Ovary (tissue), 9 donors: Measurements from ENCODE around the gene PTPRK. TPM values are rescaled to one million over a fixed set of nuclear protein-coding genes. Genes with fewer than 3 reads are reported as not detected.

Source experiments
- DNase-seq, 5 donors: peaks; one replicate each; pipeline ENCODE4 v3.0.0-alpha.2; 2019 to 2020
- H3K27ac ChIP-seq, 2 donors: fragments of 200-600 bp; one replicate each; pipeline versions ENCODE4 v1.5.1 to v1.8.0; 2019 to 2022
- H3K27me3 ChIP-seq: fragments of 200-600 bp; one replicate; pipeline ENCODE4 v1.8.0; 2022
- H3K36me3 ChIP-seq: fragments of 200-600 bp; sonication (generic); one replicate; pipeline ENCODE4 v1.5.1; 2019
- H3K4me1 ChIP-seq: one replicate; pipeline ENCODE4 v1.8.1; 2013; ENCODE audit warnings: mild to moderate bottlenecking, moderate library complexity; ENCODE audit not compliant: insufficient read depth
- H3K4me3 ChIP-seq: fragments of 200-600 bp; sonication (generic); one replicate; pipeline ENCODE4 v1.5.1; 2017
- H3K9me3 ChIP-seq, 2 donors: fragments of 200-600 bp in 1 of 2; sonication (generic) in 1 of 2; one replicate each; pipeline versions ENCODE4 v1.5.1 to v1.8.1; 2013 to 2019; ENCODE audit warnings: mild to moderate bottlenecking in 1 of 2, moderate library complexity in 1 of 2
- EP300 ChIP-seq: sonication (generic); formaldehyde crosslinking; IDR thresholded peaks from one replicate; pipeline ENCODE4 v1.6.1; 2017; ENCODE audit warnings: antibody characterized with exemption
- POLR2A ChIP-seq: fragments of 450-650 bp; IDR thresholded peaks from one replicate; pipeline ENCODE4 v1.6.1; 2017; ENCODE audit warnings: antibody characterized with exemption, mild to moderate bottlenecking, moderate library complexity
- WGBS, 3 donors: extraction: QIAGEN DNeasy Blood & Tissue Kit in 1 of 3; methylation state at CpG; one replicate each; pipeline versions ENCODE4 v1.1.5 to v1.1.7; 2013 to 2017; 5-methylcytosine and 5-hydroxymethylcytosine counted together
- intact Hi-C, 4 donors: fragments of 100-400 bp; cut with DNase I; formaldehyde crosslinking; loops; one replicate each; pipeline versions ENCODE4 v1.11.0 to v1.15.1; 2022 to 2023
- polyA plus RNA-seq, 2 donors: library from polyadenylated mRNA; stranded (reverse); fragments of 200-250 nt in 1 of 2; fragments of 350-450 nt in 1 of 2; fragmentation: Illumina TruSeq in 1 of 2; extraction: RNeasy Lipid Tissue Mini Kit (QIAGEN cat#74804) in 1 of 2; gene quantifications; one replicate each; pipeline ENCODE4 v1.2.3, GENCODE V29; 2013 to 2014
- total RNA-seq, 7 donors: library from RNA; depleted of rRNA in 2 of 7; stranded (reverse); fragments of >200 nt in 2 of 7; fragmentation: NEBNext Ultra II Directional in 3 of 7; extraction: Animal tissue kit (Norgen Biotek cat#: 25700) in 3 of 7; gene quantifications; one replicate each; pipeline versions ENCODE4 v1.1.0 to v1.2.4, GENCODE V29; 2016 to 2023
- TF ChIP-seq, protein P1 (sequence below), 3 donors: fragments of 450-650 bp in 2 of 3; fragments of 200-600 bp in 1 of 3; IDR thresholded peaks; one replicate each; pipeline versions ENCODE4 v1.5.1 to v1.8.0; 2016 to 2022; ENCODE audit warnings: antibody characterized with exemption in 3 of 3, mild to moderate bottlenecking in 1 of 3
- donor health status: DM: no; HTN: no; CAD: no; lungs with moderate emphysema.
- donor health status: DM: no; HTN: no; CAD: no.
- donor health status: Bipolar disorder and iron deficiency.
- donor health status: DM: yes; HTN: yes; CAD: no.
- donor health status: DM: no; HTN: no; CAD: no.
- donor health status: DM: yes; HTN: yes; CAD: no.

The PTPRK gene
- total and polyA plus RNA-seq, 9 donors, result 24.0 to 50.7 (median 44.1) TPM

- no peak overlapping the region for H3K27ac ChIP-seq
- WGBS, 3 donors, result 52 to 60% (median 56%) methylated on average over 1 of the region's 1 CpG
- H3K36me3 ChIP-seq, result no peaks in the 10 kb centered on the region
- H3K27me3 ChIP-seq, result no peaks in the 10 kb centered on the region
- DNase-seq, result no peak
- H3K4me1 ChIP-seq, result no peaks in the 10 kb centered on the region
- intact Hi-C loops, result no loop called here
- TF ChIP-seq POLR2A (no peak), EP300 (no peak)
- TF ChIP-seq, protein P1, sequence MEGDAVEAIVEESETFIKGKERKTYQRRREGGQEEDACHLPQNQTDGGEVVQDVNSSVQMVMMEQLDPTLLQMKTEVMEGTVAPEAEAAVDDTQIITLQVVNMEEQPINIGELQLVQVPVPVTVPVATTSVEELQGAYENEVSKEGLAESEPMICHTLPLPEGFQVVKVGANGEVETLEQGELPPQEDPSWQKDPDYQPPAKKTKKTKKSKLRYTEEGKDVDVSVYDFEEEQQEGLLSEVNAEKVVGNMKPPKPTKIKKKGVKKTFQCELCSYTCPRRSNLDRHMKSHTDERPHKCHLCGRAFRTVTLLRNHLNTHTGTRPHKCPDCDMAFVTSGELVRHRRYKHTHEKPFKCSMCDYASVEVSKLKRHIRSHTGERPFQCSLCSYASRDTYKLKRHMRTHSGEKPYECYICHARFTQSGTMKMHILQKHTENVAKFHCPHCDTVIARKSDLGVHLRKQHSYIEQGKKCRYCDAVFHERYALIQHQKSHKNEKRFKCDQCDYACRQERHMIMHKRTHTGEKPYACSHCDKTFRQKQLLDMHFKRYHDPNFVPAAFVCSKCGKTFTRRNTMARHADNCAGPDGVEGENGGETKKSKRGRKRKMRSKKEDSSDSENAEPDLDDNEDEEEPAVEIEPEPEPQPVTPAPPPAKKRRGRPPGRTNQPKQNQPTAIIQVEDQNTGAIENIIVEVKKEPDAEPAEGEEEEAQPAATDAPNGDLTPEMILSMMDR (IDR thresholded peaks at IDR 0.05), result no peak
- no peaks in the 10 kb centered on the region for H3K9me3 ChIP-seq
- no peak overlapping the region for H3K4me3 ChIP-seq
These were observed 358.6 kb downstream of the PTPRK start for GRCh38 chr6:128161839-128162238.

DNA sequence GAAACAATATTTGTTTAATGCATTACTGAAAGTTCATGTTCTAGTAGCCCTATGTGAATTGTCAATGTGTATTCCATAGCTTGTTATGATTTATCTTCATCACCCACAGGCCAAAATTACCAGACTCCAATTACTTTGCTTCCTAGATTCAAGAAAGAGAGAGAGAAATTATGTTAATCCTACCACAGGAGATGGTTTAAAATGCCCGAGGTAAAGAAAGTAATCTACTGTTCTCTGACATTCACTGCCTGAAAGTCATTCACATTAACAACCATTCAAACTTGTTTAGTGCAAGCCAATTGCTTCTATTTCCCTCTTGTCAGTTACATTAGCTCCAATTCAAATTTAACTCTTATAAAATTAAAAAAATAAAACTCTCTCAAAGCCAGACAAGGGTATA lies 359.1 kb downstream of the PTPRK start:
- H3K4me1 ChIP-seq, result no peaks in the 10 kb centered on the region
- TF ChIP-seq EP300 (no peak), POLR2A (no peak)
- TF ChIP-seq, protein P1 (IDR thresholded peaks at IDR 0.05), result no peak
- no peak for DNase-seq
- H3K27me3 ChIP-seq, result no peaks in the 10 kb centered on the region
- no peak overlapping the region for H3K4me3 ChIP-seq
- H3K27ac ChIP-seq, result no peak overlapping the region
- WGBS, 3 donors, result 81 to 97% (median 82%) methylated on average over 1 of the region's 1 CpG
- no peaks in the 10 kb centered on the region for H3K36me3 ChIP-seq
- no peaks in the 10 kb centered on the region for H3K9me3 ChIP-seq
- intact Hi-C loops, result no loop called here

DNA sequence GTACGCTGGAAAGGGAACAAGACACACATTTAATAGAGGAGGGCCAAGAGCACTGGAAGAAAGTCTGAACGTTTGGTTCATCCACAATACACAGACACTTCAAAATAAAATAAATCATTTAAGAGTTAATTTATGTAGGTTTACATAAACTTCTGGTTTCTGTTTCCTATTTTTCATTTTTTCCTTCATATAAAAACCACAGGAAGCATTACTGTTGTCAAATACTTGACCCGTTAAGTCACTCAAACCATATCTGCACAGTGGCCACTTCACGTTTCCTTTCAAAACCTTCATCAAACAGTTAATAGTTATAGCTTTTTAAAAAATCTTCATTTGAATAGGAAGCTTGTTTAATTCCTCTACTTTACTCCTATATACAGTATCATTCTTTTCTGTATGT lies 361.9 kb downstream of the PTPRK start:
- Histone ChIP-seq H3K9me3 (no peaks in the 10 kb centered on the region), H3K27ac (no peak overlapping the region), H3K27me3 (no peaks in the 10 kb centered on the region), H3K4me3 (no peak overlapping the region), H3K4me1 (no peaks in the 10 kb centered on the region), H3K36me3 (no peaks in the 10 kb centered on the region)
- intact Hi-C loops, result no loop called here
- DNase-seq, result no peak
- WGBS, 3 donors, result 69 to 72% (median 70%) methylated on average over 4 of the region's 4 CpGs
- no peak for TF ChIP-seq POLR2A
- TF ChIP-seq, protein P1 (IDR thresholded peaks at IDR 0.05), result no peak
- TF ChIP-seq EP300, result no peak

DNA sequence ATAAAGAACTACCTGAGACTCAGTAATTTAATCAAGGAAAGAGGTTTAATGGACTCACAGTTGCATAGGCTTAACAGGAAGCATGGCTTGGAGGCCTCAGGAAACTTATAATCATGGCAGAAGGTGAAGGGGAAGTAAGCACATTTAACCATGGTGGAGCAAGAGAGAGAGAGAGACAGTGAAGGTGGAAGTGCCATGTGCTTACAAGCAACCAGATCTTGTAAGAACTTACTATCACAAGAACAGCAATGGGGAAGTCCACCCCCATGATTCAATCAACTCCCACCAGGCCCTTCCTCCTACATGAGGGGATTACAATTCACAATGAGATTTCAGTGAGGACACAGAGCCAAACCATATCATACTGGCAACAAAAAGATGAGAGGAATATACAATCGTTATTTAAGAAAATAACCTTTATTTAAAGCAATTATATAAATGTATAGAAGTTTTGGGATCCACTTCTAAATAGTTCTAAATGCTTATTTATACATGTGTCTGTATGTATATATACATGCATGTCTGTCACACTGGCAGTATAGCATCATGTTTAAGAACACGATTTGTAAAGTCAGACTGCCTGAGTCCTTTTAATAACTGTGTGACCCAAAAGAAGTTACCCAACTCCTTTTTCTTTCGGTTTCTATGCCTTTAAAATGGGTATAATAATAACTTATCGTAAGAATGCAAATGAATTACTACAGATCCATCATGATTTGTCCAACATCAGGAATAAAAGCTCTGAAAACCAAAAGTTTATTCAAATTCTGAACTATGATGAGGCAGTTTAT lies 363.9 kb downstream of the PTPRK start:
- Histone ChIP-seq H3K4me3 (no peak overlapping the region), H3K4me1 (no peaks in the 10 kb centered on the region), H3K27ac (no peak overlapping the region), H3K9me3 (no peaks in the 10 kb centered on the region), H3K27me3 (no peaks in the 10 kb centered on the region), H3K36me3 (no peaks in the 10 kb centered on the region)
- WGBS, 3 donors, result 96 to 97% (median 96%) methylated on average over 4 of the region's 4 CpGs
- intact Hi-C loops, result no loop called here
- TF ChIP-seq, protein P1 (IDR thresholded peaks at IDR 0.05), result no peak
- no peak for TF ChIP-seq EP300
- no peak for TF ChIP-seq POLR2A
- DNase-seq, result no peak
